Fibroblast of skin of right biceps (primary cell): ENCODE measurements around the gene JADE2.
A peak's percentile ranks its signal among the peaks of the same experiment; 100 is the strongest.
"Not testable (repeated sequence)": the region's sequence is repeated elsewhere in the genome, so short reads cannot be mapped to it uniquely, and the experiment has no call there.

ENCODE experiments used
- DNase-seq: peaks from one replicate; pipeline ENCODE4 v3.0.0-alpha.2; 2013

The JADE2 gene

DNA sequence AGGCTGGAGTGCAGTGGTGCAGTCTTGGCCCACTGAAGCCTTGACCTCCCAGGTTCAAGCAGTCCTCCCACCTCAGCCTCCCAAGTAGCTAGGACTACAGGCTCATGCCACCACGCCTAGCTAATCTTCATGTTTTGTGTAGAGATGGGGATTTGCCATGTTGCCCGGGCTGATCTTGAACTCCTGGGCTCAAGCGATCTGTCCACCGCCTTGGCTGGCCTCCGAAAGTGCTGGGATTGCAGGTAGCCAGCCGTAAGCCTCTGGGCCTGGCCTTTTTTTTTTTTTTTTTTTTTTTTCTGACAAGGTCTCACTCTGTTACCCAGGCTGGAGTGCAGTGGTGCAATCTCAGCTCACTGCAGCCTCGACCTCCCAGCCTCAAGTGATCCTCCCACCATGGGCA is 27.2 kb downstream of the JADE2 start:
- DNase-seq = not testable (repeated sequence)

DNA sequence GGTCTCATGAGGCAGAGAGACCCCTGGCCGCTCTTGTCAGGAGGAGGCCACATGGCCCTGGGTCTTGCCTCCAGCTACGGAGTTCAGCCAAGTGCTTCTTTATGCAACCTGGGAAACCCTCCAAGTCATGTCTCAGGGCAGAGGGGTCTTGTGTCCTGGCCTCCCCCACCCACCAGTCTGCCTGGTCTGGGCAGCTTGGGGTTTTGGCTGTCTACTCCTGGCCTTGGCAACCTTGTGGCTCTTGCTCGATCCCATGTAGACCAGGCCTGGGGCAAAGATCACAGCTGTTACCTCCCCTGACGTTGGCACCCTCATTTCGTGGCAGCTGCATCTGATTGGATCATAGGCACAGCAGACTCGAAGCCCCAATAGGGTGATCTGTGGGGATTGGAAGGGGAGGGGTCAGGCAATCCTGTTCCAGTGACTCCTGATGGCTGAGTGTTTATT is 28.4 kb downstream of the JADE2 start:
- no peak for DNase-seq

DNA sequence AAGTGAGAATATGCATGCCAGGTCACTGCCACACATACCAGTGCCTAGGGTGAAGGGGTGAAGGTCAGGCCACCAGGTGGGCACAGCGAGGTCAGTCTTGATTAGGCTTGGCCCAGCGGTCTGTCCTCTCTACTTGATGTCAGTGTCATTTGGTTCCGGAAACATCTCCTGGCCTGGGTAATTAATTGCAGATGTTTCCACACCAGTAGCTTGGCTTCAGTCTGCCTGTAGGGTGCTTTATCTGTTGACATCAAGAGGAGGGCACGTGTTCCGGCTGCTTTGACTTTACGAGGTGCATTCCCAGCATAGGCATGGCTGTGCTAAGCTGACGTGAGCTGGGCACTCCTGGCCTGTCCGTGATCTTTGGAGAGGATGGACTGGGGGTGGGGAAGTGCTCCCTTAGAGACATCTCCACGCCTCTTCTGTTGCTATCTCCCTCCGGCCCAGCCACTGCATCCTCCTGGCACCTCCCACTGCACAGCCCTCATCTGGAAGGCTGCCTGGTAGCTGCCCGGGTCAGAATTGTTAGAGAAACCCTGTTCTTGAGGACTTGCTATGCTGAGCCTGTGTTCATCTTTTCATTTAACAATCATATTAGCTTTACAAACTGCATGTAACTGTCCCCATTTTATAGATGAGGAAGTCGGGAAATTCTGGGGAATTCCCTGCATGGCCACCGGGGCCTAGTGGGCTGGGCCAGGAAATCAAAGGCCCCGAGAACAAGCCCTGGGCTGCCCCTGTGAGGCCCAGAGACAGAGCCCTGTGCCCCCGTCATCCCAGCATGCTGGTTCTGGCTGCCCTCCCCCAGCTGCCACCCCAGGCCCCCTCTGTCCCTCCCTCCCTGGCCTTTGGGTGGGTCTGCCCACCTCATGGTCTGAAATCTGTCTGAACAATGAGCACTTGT is 29.1 kb downstream of the JADE2 start:
- DNase-seq = peak; percentile 78

DNA sequence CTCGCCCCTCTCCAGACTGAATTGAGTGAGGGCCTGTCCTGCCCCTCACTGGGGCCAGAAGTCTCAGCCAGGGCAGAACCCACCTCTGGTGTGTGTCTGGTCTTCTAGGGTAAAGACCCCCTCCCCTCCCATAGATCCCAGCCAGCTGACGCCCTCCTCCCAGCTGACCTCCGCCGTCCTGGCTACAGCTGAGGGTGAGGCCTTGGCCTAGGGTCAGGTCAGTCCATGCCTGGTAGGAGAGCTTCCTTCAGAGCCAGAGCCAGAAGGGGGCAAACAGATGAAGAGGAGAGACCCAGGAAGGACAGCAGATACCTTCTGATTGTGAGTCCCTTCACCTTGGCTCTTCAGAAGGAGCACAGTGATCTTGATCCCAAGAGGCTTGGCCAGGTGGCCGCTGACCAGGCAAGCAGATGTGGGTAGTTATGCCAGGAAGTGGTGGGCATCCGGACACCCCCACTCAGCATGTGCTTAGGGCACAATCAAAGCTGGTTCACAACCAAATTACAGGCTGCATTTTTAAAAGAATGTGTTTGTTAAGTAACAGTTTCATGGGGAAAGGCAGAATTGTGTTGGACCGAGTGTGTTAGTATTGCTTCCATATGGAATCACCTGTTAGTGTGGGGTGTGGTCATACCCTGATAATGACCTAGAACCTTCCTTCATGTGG is 29.9 kb downstream of the JADE2 start:
- DNase-seq = no peak

DNA sequence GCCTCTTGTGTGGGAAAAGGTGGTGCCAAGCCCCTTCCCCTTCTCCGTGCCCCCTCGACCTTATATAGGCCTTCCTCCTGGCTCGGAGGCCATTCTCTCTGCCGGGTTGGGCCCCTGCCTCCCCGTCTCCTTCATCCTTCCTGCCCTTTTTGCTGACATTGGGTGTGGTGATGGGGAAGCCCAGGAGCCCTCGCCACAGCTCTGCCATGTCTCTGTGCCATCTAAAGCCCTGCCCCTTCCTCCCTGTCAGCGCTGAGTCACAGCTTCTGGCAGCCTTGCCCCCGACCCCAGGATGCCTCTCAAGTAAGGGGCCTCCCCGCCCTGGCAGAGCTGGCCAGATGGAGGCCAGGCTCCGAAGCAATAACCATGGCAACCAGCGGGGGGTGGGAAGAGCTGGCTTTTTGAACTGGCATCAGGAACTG is 30.4 kb downstream of the JADE2 start:
- peak; percentile 61 for DNase-seq

DNA sequence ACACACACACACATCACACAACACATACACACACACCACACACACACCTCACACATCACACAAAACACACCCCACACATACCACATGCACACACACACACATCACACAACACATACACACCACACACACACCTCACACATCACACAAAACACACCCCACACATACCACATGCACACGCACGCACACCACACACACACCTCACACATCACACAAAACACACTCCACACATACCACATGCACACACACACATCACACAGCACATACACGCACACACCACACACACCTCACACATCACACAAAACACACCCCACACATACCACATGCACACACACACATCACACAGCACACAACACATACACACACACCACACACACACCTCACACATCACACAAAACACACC is 31.1 kb downstream of the JADE2 start:
- DNase-seq = not testable (repeated sequence)

DNA sequence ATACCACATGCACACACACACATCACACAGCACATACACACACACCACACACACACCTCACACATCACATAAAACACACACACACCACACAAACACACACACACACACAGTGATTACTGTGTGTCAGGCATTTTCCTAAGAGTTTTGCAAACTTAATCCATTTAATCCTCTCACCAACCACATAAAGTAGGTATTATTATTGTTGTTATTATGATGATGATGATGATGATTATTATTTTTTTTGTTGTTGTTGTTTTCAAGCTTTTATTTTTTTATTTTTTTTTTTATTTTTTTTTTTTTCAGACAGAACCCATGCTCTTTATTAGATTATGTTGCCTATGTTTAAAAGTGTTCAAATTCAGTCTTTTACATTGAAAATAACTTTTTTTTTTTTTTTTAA is 31.5 kb downstream of the JADE2 start:
- DNase-seq = no peak

DNA sequence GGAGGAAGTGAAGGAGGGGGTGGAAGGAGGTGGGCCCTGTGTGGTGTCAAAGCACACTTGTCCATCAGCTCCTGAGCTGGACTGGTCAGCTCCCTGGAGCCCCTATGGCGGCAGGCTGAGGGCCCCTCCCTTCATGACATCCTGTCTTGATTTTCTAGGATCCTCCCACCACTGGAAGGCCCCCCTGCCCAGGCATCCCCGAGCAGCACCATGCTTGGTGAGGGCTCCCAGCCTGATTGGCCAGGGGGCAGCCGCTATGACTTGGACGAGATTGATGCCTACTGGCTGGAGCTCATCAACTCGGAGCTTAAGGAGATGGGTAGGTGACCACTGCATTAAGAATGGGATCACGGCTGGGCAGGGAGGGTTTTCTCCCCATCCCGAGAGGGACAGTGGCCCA is 34.2 kb downstream of the JADE2 start:
- DNase-seq = no peak

DNA sequence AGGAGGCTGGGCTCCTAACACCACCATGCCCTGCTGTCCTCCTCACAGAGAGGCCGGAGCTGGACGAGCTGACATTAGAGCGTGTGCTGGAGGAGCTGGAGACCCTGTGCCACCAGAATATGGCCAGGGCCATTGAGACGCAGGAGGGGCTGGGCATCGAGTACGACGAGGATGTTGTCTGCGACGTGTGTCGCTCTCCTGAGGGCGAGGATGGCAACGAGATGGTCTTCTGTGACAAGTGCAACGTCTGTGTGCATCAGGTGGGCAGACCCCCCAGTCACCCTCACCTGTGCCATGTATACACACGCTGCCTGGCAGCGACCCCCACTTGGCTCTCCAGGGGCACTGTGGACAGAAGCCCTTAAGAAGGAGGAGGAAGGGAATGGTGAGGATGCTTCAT is 35.2 kb downstream of the JADE2 start:
- no peak for DNase-seq

DNA sequence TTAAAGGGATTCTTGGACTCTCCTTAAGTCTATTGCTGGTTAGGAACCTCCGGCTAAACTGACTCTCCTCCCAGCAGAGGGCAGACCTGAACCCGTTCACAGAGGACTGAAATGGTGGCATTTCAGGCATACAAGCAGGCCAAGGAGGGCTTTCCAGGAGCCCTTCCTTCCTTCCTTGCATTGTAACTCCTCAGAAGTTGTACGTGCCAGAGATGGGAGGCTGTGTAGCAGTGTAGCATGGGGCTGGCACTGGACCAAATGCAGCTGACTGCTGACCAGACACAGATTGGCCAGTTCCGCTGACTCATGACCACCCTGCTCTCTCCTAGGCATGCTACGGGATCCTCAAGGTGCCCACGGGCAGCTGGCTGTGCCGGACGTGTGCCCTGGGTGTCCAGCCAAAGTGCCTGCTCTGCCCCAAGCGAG is 36.4 kb downstream of the JADE2 start:
- peak; percentile 31 for DNase-seq

DNA sequence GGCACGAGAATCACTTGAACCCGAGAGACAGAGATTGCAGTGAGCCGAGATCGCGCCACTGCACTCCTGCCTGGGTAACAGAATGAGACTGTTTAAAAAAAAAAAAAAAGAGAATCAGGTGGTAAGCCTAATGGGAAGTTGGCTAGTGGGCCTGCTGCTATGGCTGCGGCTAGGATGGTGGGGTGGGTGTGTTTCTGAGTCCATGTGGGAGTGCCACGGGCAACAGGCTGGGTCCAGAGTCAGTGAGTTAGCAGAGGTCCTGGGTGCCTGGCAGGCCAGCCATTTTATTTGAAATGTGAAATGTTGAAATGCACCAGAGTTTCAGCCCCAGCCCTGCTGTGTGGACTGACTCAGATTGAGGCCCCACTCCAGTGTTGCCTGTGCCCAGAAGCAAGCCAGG is 37.8 kb downstream of the JADE2 start:
- DNase-seq = no peak

DNA sequence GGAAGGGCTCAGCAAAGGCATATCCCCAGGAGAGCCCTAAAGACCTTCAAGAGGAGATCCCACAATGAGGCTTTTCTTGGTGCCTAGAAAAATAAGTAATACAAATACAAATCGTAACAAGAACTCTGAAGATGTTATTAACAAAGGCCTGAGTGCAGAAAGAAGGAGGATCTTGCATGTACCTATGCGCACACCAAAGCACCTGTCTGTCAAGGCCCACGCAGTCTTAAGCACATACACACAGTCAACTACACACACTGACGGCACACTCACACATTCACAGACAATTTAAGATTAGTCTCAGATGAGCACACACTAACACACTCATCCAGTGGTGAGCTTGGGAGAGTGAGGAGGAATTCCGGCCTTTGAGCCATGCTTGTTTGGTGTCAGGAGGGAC is 38.5 kb downstream of the JADE2 start:
- no peak for DNase-seq

DNA sequence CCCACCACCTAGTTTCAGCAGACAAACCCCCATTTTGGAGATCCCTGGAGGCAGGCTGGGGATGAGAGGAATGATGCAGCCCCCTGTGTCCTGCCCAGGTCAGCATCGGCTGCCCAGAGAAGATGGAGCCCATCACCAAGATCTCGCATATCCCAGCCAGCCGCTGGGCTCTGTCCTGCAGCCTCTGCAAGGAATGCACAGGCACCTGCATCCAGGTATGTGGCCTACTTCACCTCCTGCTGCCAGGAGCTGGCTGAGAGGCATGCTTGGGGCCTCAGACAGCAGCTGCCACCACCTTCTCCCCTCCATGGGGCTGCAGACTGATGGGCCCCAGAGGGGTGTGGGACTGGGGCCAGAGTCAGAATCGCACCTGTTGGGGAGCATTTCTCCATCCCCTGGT is 38.9 kb downstream of the JADE2 start:
- DNase-seq = no peak

DNA sequence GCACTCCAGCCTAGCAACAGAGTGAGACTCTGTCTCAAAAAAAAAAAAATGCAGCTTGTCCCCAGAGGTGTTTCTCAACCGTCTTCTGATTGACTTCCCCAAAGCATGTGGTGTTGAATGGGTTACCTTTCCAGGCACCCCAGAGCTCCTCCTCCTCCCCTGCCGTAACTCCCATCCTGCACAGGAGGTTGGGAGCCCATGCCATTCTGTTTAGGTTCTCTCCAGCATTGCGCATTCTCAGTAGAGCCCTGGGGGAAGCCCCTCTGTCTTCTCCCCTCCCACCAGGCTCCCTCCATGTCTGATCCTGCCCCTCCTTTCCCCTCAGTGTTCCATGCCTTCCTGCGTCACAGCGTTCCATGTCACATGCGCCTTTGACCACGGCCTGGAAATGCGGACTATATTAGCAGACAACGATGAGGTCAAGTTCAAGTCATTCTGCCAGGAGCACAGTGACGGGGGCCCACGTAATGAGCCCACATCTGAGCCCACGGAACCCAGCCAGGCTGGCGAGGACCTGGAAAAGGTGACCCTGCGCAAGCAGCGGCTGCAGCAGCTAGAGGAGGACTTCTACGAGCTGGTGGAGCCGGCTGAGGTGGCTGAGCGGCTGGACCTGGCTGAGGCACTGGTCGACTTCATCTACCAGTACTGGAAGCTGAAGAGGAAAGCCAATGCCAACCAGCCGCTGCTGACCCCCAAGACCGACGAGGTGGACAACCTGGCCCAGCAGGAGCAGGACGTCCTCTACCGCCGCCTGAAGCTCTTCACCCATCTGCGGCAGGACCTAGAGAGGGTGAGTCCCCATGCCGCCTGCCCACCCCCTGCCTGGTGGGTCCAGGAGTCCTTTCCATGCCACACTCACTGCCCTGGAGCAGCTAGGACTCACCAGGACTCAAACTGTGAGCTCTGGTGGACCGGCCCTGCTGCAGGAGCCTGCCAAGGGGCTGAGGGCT is 40.6 kb downstream of the JADE2 start:
- DNase-seq = no peak

DNA sequence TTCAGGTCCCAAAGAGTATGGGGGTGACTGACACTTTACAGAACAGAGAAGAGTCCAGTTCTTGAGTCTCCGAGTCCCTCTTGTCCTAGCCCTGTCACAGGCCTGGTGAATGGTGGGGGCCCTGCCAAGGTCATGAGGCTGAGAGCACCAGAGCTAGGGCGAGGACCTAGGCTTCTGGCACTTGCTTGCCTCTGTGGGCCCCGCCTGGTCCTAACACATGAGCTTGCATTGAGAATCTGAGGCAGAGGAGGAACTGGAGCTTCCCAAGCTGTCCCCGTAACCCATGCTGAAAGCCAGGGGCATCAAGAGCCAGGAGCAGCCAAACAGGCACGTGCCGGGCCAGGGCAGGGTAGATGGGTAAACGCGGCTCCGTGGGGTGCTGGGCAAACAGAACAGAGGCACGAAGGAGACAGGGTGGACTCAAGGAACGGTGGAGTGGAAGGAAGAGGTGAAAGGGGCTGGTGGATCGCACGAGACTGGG is 41.3 kb downstream of the JADE2 start:
- DNase-seq = no peak

DNA sequence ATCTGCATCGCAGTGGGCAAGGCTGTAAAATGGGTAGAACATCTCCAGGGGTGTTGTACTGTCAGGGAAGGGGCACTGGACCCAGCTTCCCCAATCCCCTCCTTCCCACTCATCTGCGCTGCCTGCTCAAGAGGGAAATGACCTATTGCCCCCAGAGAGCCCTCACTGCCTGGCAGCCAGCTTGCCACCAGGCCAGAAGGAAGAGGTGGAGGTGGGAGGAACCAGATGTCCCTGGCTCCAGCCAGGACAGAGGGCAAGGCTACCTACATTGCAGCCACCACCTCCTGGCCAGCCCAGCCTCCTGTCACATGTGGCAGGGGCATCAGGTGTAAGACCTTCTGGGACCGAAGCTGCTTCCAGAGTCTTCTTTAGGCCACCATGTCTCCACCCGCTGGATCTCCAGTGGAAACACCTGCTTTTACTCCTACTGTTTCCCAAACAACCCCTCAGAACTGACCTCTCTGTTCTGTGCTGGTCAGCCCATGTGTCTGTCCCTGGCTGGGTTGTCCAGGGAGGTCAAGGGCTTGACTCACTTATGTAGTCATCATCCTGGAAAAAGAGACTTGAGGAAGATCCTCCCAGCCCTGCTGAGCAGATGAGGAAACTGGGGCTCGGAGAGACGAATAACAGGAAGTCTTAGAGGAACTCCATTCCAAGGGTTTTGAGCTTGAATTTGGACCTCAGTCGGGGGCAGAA is 42.3 kb downstream of the JADE2 start:
- DNase-seq = no peak

DNA sequence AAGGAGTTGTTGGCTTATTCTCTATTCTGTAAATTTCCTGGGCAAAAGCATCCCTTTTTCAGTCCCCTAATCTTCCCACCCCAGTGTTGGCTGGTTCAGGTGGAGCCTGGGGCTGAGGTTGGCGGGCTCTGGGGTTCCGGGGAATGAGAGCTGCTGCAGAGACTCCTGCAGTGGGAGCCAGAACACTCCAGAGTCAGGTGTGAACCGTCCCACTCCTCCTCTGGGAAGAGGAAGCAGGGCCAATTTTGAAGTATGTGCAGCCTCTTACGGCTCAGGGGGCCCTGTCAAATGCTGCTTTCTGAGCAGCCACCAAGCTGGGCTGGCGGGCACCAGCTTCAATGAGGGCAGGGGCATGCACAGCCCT is 42.8 kb downstream of the JADE2 start:
- no peak for DNase-seq

DNA sequence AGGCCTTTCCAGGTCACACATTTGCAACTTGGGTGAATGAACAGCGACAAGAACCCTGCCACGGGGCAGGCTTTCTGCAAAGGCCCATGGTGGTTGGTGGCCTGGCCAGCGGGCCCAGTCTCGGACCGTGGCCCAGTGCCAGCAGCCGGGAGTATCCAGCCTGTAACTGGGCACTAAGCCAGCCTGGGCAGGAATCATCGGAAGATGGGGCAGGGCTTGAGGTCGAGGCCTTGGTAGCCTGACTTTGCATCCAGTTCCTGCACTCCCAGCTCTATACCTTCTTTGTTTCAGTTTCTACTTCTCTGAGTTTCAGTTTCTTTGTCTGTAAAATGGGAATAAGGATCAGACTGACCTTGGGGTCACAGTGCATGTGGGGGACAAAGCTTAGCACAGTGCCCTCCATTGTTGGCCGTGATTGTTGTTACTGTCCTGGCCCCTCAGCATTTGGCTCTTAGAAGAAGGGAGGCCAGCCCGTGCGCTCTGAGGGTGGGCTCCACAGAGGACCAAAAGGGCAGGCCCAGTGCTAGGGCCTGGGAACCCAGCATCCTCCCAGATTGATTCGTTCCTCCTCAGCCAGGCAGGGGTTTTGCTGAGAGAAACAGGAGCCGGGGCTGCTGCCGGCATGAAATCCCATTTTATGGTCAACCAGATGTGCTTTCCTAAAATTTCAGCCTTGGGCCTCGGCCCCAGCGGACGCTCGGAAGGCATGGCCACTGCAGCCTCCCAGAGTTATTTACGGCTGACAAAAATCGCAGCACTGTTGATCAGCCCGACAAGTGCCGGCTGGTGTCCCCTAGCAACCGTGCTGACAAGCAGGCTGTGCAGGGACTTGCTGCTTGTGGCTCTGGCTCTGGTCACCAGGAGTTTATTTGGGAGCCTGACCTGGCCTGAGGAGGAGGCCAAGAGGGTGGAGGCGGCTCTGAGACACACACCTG is 43.6 kb downstream of the JADE2 start:
- DNase-seq = no peak

DNA sequence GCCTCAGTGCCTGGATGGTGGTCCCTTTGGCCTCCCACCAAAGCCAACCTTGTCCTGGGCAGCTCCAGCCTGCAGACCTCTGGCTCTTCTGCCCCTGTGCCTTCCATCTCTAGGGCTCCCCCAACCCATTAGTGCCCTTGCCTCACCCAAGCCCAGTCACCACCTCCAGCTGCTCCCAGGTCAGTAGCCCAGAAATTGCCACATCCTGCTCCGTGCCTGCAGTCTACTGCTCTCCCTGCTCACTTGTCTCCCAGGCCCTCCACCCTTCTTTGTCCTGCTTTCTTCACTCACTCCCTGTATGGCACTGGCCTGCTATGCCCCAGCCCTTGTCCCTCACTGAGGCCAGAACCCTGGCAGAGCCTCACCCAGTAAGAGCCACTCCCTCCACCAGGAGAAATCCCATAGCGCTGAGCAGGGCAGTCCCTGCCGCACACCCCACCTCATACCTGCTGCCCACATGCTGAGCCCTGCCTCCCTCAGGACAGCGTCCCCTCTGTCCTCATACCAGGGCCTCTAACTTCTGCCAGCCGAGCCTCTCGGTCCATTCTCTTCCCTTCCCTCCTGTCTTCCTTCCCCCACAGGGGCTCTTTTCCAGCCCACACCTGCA is 44.4 kb downstream of the JADE2 start:
- DNase-seq = no peak

DNA sequence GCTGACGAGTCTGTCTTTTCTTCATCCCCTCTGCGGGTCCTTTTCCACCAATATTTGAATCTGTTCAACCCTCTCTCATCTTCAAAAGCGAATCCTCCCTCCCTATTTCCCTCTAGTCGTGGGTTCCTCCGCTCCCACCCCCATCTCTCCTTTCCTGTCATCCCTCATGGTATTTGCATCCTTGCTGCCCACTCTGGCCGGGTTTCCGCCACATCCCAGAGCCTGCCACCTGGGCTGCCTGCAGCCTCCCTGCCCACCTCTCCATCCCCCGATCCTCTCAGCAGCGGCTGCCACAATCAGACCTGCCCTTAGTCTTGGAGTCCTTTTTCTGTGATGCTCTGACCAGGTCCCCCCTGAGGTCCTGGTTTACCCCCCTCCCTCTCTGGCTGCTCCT is 44.9 kb downstream of the JADE2 start:
- no peak for DNase-seq

DNA sequence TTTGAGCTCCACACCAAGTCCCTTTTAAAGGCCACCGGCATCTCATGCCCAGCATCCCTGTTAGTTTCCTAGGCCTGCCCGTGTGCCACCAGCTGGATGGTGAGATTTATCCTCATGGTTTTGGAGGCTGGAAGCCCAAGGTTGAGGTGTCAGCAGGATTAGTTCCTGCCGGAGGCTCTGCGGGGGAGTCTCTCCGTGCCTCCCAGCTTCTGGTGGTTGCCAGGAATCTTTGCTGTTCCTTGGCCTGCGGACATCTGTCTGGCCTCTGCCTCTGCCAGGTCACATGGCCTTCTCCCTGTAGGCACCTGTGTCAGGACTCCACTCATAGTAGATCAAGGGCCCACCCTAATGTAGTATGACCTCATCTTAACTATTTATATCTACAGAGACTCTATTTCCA is 45.4 kb downstream of the JADE2 start:
- DNase-seq = no peak
